GM19099 (cell line): ENCODE results near the gene ODR4.

Experiments
- POLR2A ChIP-seq: IDR thresholded peaks from 3 replicates; pipeline ENCODE4 v1.6.1; 2011; ENCODE audit warnings: low read depth; ENCODE audit not compliant: insufficient read length; ENCODE audit errors: extremely low read depth

Gene ODR4

DNA sequence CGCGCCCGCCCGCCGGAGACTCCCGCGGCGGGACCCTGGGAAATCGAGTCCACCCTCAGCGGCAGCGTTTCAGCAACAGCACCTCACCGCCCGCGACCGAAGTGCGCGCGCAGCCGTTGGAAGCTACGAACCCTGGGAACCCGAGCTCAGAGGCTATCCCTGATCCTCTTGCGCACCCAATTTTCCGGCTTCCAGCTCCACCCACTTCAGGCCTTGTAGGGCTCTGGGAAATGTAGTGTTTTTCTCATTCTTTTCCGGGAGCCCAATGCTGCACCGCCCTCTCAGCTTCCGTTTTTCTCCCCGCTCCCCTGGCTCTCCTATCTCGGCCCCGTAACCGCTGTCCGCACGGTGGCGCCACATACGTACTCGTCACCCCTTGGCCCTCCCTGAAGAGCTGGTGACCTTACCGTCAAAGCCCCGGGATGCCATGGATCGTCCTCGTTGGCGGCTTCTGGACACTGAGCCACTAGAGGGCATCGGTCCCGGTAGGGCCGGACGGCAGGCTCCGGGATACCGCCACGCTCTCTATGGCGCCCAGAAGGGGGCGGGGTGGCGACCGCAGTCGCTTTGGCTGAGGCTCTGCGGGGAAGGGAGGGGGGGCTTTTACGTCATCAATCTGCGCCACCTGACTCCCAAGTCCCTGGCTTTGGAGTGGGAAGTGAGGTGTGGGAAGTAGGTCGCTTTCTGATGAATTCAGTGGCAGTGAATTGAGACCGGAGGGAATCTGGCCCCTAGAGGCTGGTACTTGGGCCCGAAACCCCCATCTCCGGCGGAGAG lies at the start of gene ODR4, which contains the start of gene TPR:
TSS of gene ODR4 (plus strand) at position 687 of the 777 bp plus-strand sequence. CDS start 3,948 bp downstream, outside the sequence.
TSS of gene TPR (minus strand) at position 102 of the 777 bp plus-strand sequence. CDS start 225 bp downstream, outside the sequence.
- TF ChIP-seq POLR2A, result peak; percentile 85

DNA sequence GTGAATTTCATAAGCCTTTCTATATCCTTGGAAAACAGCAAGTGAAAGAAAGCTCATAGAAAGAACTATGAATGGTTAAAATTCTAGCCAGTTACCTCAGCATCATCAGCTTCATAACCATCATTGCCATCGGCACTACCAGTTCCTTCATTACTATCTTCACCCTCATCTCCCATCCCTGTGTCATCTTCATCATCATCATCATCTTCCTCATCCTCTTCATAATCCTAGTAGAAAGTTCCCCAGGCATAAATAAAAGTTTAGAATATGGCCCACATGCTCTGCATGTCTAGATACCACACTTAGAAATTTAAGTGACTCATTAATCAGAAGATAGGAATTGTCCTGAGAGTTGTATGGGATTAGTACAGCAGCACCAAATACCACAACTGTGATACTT lies 49.6 kb upstream of the ODR4 start:
- TF ChIP-seq POLR2A, result no peak

DNA sequence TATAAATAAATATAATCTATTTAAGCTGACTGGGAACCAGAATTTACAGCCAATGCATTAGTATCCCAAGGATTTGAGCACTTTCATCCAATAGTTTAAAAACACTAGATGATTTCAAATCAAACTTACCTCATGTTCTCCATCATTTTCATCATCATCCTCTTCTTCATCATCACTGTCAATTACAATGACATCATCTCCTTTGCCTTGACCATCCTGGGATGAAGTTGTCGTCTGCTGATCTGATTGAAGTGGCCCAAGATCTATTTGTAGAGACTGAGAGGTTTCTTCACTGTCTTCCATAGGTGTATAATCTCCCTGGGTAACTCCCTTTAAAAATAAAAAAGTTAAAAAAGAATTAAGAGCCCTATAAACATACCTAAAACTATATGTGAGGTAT lies 48.3 kb upstream of the ODR4 start:
- no peak for TF ChIP-seq POLR2A

DNA sequence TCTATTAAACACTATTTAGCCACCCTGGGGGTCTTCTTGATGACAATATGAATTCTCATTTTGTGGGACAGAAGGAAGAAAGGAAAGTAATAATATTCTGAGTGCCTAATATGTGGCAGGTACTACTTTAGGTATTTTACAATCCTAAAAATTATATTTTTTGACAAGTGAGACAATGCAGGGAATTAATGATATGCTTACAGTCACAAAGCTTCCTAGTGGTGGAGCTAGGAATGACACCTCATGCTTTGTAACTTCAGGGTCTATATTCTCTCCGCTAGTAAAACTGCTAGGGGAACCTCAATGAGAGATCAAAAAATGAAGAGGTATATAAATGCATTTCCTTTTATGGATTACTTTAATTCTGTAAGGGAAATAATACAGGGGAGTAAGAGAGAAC lies 44.9 kb upstream of the ODR4 start:
- TF ChIP-seq POLR2A, result no peak

DNA sequence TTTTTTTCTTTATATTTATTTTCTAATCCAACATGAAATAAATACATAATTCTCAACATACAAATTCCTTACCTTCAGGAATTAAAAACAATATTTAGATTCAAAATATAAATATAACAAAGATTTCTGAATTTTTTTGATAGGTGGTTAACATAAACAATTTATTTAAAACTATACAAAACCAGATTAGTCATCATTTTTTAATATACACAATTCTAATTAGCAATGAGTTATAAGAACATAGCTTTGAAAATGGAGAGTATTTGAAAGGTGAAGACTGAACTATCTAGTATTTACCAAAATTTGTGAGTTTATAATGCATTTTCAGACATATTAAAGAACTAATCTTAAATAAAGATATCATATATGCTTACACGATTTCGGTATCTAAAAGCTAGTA lies 38.1 kb upstream of the ODR4 start:
- TF ChIP-seq POLR2A, result no peak

DNA sequence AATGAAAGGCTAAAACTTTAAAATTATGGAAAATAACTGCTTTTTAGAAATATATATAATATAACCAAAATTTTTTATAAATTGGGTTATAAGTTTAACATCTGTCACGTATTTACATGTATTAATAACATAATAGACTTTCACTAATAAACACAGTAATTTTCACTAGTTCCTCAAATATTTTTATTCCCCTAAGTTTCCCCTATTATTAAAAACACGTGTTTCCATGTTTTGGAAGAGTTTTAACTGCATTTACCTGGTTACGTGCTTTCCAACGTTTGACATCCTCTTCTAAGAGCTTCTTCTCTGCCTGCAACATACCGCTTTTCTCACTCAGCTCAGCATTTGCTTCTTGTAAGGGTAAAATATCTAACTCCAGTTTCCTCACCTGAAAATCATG lies 34.9 kb upstream of the ODR4 start:
- TF ChIP-seq POLR2A, result no peak

DNA sequence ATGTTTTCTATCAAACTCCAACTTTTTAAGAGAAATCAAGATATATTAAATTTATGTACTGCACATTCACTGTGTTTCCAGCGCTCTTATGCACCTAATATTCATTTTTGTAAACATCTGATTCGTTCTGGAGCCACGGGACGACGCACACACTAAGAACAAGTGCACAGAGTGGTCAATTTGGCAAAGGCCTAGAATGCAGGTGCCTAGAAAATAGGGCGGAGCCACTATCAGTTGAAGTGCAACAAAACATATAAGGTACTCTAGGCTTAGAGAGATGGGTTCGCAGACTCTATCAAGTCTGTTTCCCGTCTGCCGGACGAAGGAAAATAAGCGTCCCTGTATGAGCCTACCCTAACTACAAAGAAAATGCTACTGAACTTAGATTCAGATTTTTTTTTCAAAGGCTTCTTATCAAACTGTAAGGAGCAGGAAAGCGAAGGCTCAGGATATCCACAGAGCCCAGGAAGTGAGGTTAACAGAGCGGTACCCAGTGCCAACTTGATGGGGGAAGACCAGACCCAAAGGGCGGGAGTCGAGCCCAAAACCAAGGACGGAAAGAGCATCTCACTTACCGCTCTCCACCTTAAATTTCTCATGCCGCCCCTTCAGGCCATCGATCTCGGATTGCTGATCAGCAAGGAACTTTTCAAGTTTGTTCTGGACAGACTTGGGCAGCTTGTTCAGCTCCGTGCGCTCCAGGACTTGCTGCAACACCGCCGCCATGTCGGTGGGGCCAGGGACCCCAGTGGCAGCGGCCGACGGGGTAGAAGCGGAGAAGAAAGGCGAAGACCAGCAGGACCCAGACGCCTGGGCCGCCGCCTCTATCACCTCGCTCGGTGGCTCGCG lies 1.1 kb upstream of the ODR4 start:
- no peak for TF ChIP-seq POLR2A

DNA sequence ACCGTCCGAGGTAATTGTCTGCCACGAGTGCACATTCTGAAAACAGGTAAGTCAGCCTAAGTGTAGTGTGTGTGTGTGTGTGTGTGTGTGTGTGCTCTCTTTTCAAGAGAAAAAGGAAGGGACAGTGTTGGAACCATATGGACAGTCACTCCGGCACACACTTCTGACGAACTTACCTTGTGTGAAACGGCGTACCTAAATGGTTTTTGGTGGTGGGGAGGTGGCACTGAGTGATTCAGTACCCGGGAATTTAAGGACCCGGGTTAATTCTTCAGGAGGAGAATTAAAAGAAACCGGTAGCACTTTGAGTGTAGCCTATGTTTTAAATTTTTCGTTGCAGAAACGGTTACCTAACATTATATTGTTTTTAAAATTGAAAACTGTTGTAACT lies 286 bp downstream of the ODR4 start:
- TF ChIP-seq POLR2A, result no peak

DNA sequence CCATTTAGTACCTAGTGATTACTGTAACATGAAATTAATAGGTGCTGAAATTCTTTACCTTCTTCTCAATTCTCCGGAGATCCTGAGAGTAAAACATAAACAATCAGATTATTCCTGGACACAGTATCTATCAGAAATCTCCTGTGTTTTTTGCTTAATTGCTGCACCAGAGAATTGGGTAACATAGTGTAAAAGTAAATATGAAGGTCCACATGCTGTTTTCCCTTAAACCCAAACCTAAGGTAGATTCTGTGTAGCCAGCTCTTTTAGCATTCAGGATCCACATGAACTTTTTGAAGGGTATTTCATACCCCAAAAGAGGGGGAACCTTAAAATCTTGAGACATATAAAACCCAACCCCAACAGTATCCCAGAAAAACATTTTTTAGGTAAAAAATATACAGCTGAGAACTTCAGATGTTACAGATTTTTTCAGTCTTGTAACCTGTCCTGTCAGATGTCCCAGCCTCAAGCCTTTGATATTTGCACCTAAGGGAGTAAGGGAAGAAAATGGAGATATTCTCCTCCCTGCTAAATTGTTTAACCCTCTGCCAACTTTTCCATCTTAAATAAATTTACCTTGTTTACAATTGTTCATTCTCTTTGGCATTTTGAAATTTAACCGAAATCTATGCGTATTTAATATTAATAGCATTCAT lies 11.2 kb downstream of the ODR4 start:
- TF ChIP-seq POLR2A, result no peak

DNA sequence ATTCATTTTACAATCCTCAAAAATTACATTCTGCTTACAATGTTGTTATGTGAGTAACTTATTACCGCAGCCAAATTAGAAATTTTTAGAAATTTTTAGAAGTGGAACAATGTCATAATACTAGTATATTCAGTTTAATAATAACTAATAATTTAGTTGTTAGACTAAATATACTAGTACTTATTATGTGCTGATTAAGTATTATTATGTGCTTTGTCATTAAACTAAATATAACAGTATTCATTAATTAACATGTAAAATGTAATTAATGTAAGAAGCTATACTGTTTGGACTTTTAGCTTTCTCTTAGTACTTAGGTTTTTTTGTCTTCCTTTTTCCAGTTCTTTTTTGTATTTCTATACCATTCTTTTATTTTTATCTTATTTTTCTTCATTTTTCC lies 15.3 kb downstream of the ODR4 start:
- TF ChIP-seq POLR2A, result no peak

DNA sequence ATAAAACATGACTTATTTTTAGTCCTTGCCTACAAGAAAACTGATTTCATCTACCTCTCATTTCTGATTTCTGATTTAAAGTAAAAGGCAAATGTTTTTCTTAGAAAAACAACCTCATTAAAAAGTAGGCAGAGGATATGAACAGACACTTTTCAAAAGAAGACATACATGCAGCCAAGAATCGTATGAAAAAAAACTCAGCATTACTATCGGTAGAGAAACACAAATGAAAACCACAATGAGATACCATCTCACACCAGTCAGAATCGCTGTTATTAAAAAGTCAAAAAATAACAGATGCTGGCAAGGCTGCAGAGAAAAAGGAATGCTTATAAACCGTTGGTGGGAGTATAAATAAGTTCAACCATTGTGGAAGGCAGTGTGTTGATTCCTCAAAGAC lies 16.2 kb downstream of the ODR4 start:
- no peak for TF ChIP-seq POLR2A

DNA sequence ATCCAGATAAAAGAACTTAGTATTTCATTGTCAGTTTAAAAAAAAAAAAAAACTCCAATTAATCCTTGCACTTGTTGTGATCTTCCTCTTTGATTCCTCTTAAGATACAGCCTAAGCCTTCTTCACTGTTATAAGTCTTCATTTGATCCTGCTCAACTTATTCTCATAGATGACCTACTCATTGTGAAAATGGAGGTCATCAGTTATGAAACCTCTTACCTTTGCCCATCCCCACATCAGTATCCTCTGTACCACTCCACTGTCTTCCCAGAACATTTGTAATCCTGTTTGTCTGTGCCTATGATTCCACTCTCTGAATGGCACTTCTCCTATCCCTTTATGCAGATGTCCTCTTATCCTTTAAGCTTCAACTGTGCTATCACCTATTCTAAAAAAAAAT lies 28.0 kb downstream of the ODR4 start:
- no peak for TF ChIP-seq POLR2A

DNA sequence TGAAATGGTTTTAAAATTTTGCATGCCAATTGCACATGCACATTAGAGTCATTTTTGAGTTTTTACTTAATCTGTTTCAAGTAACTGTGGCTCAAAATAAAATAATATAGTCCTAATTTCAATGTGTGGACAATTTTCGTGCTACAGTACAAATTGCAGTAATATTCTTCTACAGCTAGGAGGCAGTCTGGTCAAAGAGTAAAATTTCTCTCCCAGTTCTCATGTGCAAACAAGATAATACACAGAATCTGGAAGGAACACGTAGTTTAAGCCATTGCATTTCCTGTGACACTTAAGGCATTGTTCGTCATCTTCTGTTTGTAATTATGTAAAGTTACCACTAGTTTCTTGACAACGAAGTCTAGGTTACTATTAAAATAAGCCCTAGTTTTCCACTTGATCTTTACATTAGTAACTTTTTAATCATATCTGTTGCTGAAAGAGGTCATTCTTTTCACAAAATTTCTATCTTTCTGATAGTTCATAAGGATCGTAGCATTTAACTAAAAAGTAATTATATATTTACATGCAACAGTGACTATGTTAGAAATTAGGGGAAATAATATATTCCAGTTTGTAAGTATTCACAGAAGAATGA lies 28.9 kb downstream of the ODR4 start:
- no peak for TF ChIP-seq POLR2A

DNA sequence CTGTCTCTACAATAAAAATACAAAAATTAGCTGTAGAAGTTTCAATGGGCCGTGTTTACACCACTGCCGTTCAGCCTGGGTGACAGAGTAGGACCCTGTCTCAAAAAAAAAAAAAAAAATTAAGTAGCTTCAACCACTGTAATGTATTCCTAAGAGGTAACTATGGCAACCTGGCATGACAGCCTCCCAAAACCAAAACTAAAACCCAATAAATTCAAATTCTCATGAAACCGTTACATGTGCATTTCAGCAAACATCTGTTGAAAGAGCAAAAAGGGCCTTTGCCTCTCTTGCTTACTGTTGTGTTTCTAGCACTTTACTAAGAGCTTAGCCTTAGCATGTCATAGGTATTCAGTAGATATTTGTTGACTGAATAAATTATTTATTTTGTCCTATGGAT lies 33.5 kb downstream of the ODR4 start:
- TF ChIP-seq POLR2A, result no peak

DNA sequence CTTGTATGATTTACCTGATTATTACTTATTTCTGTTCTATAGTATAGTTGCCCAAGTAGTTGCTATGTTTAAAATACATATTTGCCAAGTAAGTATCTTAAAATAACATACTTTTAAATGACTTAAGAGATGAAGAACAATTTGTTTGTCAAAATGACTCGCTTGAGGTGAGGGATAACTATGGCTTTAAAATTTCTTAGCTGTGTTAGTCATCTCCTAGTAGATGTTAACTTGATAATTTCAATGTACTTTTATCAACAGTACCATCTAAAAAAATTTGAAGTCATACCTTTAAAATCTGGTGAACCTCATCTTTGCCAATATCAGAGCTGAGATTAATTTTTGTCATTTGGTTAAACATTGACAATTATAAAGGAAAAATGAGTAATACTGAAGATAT lies 37.7 kb downstream of the ODR4 start:
- no peak for TF ChIP-seq POLR2A
